Testis (tissue), 3 donors: ENCODE results near the gene PRLR. TPM values are rescaled to one million over a fixed set of nuclear protein-coding genes. Genes with fewer than 3 reads are reported as not detected.

Source experiments
- DNase-seq: peaks from one replicate; pipeline ENCODE4 v3.0.0-alpha.2; 2019
- H3K27ac ChIP-seq, 2 donors: fragments of 200-600 bp; sonication (generic); one replicate each; pipeline ENCODE4 v1.5.1; 2019
- H3K27me3 ChIP-seq: fragments of 200-600 bp; sonication (generic); one replicate; pipeline ENCODE4 v1.5.1; 2019
- H3K36me3 ChIP-seq: fragments of 200-600 bp; sonication (generic); one replicate; pipeline ENCODE4 v1.5.1; 2017; ENCODE audit warnings: low read depth; ENCODE audit errors: missing control alignments
- H3K4me1 ChIP-seq: fragments of 200-600 bp; sonication (generic); one replicate; pipeline ENCODE4 v1.5.1; 2019
- H3K4me3 ChIP-seq, 2 donors: fragments of 200-600 bp; sonication (generic); one replicate each; pipeline ENCODE4 v1.5.1; 2017 to 2019
- H3K9me3 ChIP-seq: fragments of 200-600 bp; sonication (generic); one replicate; pipeline ENCODE4 v1.5.1; 2017
- CTCF ChIP-seq, 3 experiments: fragments of 450-650 bp in 2 of 3; fragments of 200-600 bp in 1 of 3; sonication (generic) in 1 of 3; IDR thresholded peaks; one replicate each; pipeline ENCODE4 v1.5.1; 2016 to 2019; ENCODE audit warnings: antibody characterized with exemption in 3 of 3, mild to moderate bottlenecking in 2 of 3, moderate library complexity in 1 of 3
- POLR2A ChIP-seq: fragments of 450-650 bp; IDR thresholded peaks from one replicate; pipeline ENCODE4 v1.6.1; 2017; ENCODE audit warnings: antibody characterized with exemption, mild to moderate bottlenecking, moderate library complexity
- WGBS, 2 donors: methylation state at CpG; one replicate each; pipeline ENCODE4 v1.1.5; 2018; 5-methylcytosine and 5-hydroxymethylcytosine counted together
- intact Hi-C: fragments of 100-400 bp; cut with DNase I; formaldehyde crosslinking; loops from one replicate; pipeline ENCODE4 v1.15.1; 2023; ENCODE audit warnings: low total_unique reads
- polyA plus RNA-seq: library from polyadenylated mRNA; stranded (reverse); fragments of 350-450 nt; fragmentation: Illumina TruSeq; extraction: RNeasy Lipid Tissue Mini Kit (QIAGEN cat#74804); gene quantifications from one replicate; pipeline ENCODE4 v1.2.3, GENCODE V29; 2014; ENCODE audit warnings: low read depth, low replicate concordance; ENCODE audit not compliant: insufficient read depth
- total RNA-seq, 2 donors: library from RNA; depleted of rRNA; stranded (reverse); fragments of >200 nt; gene quantifications; one replicate each; pipeline ENCODE4 v1.2.3, GENCODE V29; 2016

The PRLR gene
- total and polyA plus RNA-seq, 3 donors from 2014 or later = 1.6 to 6.3 (median 2.2) TPM

DNA sequence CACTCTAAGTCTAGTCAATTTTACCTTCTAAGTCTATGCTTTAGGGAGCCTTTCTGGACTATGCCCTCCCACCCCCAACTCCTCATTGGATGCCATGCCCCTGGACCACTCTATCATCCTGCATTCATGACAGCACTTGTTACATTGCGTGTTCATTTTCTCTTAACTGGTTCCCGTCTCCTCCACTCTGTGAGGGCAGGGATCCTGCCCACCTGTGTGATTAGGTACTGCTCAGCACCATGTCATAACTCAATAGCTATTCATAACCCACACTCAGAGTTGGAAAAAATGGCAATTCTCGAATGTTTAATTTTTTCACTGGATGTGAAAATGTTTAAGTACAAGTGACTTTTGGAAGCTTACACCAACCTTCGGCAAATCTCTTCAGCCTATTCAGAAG lies 88.5 kb downstream of the PRLR start:
- intact Hi-C loops = no loop called here
- WGBS, 2 donors = 90 to 96% methylated on average over 4 of the region's 4 CpGs

GRCh38 chr5:35138232-35138631 lies 92.1 kb downstream of the PRLR start:
- H3K27ac ChIP-seq = no peak overlapping the region
- no peak overlapping the region for H3K4me3 ChIP-seq
- TF ChIP-seq CTCF (IDR thresholded peaks at IDR 0.05) = no peak
- no peak for TF ChIP-seq POLR2A
- WGBS, 2 donors = 81 to 82% methylated on average over 1 of the region's 1 CpG
- DNase-seq = no peak
- intact Hi-C loops = no loop called here
- no peaks in the 10 kb centered on the region for H3K4me1 ChIP-seq
- no peaks in the 10 kb centered on the region for H3K9me3 ChIP-seq
- H3K27me3 ChIP-seq = no peaks in the 10 kb centered on the region
- H3K36me3 ChIP-seq = no peaks in the 10 kb centered on the region

More for the DNA sequence above, 88.5 kb downstream of the PRLR start:
- DNase-seq = no peak
- no peaks in the 10 kb centered on the region for H3K27me3 ChIP-seq
- H3K27ac ChIP-seq = no peak overlapping the region
- H3K4me3 ChIP-seq = no peak overlapping the region
- H3K36me3 ChIP-seq = no peaks in the 10 kb centered on the region
- TF ChIP-seq POLR2A (no peak), CTCF (IDR thresholded peaks at IDR 0.05) (no peak)
- no peaks in the 10 kb centered on the region for H3K4me1 ChIP-seq
- H3K9me3 ChIP-seq = no peaks in the 10 kb centered on the region

DNA sequence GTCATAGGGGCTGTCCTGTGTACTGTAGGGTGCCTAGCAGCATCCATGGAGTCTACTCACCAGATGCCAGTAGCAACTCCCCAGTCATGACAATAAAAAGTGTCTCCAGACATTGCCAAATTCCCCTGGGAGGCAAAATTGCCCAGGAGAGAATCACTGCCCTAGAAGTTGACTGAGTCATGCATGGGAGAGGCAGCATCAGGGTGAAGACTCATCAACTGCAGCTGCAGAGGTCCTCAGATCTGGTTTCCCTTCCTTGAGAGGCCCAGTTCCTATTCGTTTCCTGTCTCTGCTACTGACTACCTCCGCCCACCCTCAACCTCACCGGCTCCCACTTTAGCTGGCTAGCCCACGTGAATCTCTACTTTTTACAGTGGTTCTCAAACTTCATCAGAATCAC lies 93.9 kb downstream of the PRLR start:
- intact Hi-C loops = no loop called here
- TF ChIP-seq POLR2A (no peak), CTCF (IDR thresholded peaks at IDR 0.05) (no peak)
- no peaks in the 10 kb centered on the region for H3K4me1 ChIP-seq
- H3K36me3 ChIP-seq = no peaks in the 10 kb centered on the region
- no peaks in the 10 kb centered on the region for H3K9me3 ChIP-seq
- no peak for DNase-seq
- H3K27me3 ChIP-seq = no peaks in the 10 kb centered on the region
- no peak overlapping the region for H3K4me3 ChIP-seq
- no peak overlapping the region for H3K27ac ChIP-seq
- WGBS, 2 donors = 76 to 78% methylated on average over 4 of the region's 4 CpGs

DNA sequence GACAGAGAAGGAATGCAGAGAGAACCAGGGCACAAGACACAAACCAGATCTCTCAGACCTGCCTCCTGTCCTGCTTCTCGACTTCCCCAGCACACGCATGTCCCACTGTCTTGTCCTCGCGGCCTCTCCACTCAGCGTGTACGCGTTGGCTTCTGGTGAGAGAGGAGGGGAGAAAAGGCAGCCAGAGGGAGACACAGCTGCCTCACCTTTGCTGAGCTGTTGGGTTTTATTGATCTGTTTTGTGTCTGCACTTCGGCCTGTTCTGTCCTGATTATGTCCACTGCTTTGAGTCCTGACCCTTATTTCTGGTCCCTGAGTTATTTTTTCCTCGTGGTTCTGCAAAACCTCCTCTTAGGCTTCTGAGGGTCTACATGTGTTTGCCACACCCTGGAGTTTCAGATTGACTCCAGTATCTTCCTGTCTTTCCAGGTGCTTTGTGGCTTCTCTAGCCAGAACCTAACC lies 95.0 kb downstream of the PRLR start:
- DNase-seq = no peak
- no peaks in the 10 kb centered on the region for H3K27me3 ChIP-seq
- no peak overlapping the region for H3K4me3 ChIP-seq
- H3K4me1 ChIP-seq = no peaks in the 10 kb centered on the region
- WGBS, 2 donors = 79 to 91% methylated on average over 9 of the region's 9 CpGs
- no peaks in the 10 kb centered on the region for H3K9me3 ChIP-seq
- H3K36me3 ChIP-seq = no peaks in the 10 kb centered on the region
- TF ChIP-seq CTCF (IDR thresholded peaks at IDR 0.05) = no peak
- TF ChIP-seq POLR2A = no peak
- no peak overlapping the region for H3K27ac ChIP-seq
- intact Hi-C loops = no loop called here

- WGBS, 2 donors = 89 to 92% methylated on average over 9 of the region's 9 CpGs
- TF ChIP-seq POLR2A (no peak), CTCF (IDR thresholded peaks at IDR 0.05) (no peak)
- intact Hi-C loops = no loop called here
- no peaks in the 10 kb centered on the region for H3K9me3 ChIP-seq
- H3K4me1 ChIP-seq = no peaks in the 10 kb centered on the region
- no peak for DNase-seq
- no peaks in the 10 kb centered on the region for H3K27me3 ChIP-seq
- H3K4me3 ChIP-seq = no peak overlapping the region
- no peaks in the 10 kb centered on the region for H3K36me3 ChIP-seq
- no peak overlapping the region for H3K27ac ChIP-seq
These were observed 95.8 kb downstream of the PRLR start for GRCh38 chr5:35134278-35135030.
